NCI-H2196 treated with DMSO at 0.1 percent for 48 hours (cell line): Measurements from ENCODE around the gene DNAJC1.

Source experiments
- DNase-seq: peaks from one replicate; lab custom pipeline; 2025; ENCODE audit not compliant: unreplicated experiment; lab: John Stamatoyannopoulos, UW

Gene DNAJC1

GRCh38 chr10:21961847-21962246 lies 41.7 kb downstream of the DNAJC1 start:
- DNase-seq: no peak

- no peak for DNase-seq
Measured at GRCh38 chr10:21959998-21960397, 43.5 kb downstream of the DNAJC1 start.

- DNase-seq: no peak
Measured at GRCh38 chr10:21954690-21955089, 48.8 kb downstream of the DNAJC1 start.

GRCh38 chr10:21954132-21954531 lies 49.4 kb downstream of the DNAJC1 start:
- DNase-seq: no peak

- DNase-seq: peak; percentile 28
Measured at GRCh38 chr10:21953585-21954057, 49.9 kb downstream of the DNAJC1 start.

- DNase-seq: no peak
Measured at GRCh38 chr10:21950566-21950965, 53.0 kb downstream of the DNAJC1 start.

GRCh38 chr10:21946946-21947345 lies 56.6 kb downstream of the DNAJC1 start:
- DNase-seq: no peak

GRCh38 chr10:21944727-21945386 lies 58.7 kb downstream of the DNAJC1 start:
- no peak for DNase-seq

- DNase-seq: no peak
Measured at GRCh38 chr10:21943633-21944265, 59.8 kb downstream of the DNAJC1 start.

- no peak for DNase-seq
Measured at GRCh38 chr10:21935439-21936023, 68.0 kb downstream of the DNAJC1 start.

- no peak for DNase-seq
Measured at GRCh38 chr10:21934307-21934706, 69.2 kb downstream of the DNAJC1 start.

- no peak for DNase-seq
Measured at GRCh38 chr10:21929070-21929469, 74.5 kb downstream of the DNAJC1 start.

GRCh38 chr10:21927631-21928353 lies 75.7 kb downstream of the DNAJC1 start:
- DNase-seq: no peak

- DNase-seq: no peak
Measured at GRCh38 chr10:21926949-21927348, 76.6 kb downstream of the DNAJC1 start.

GRCh38 chr10:21926358-21926925 lies 77.1 kb downstream of the DNAJC1 start:
- DNase-seq: no peak

GRCh38 chr10:21925851-21926250 lies 77.7 kb downstream of the DNAJC1 start:
- no peak for DNase-seq

GRCh38 chr10:21924511-21924910 lies 79.0 kb downstream of the DNAJC1 start:
- DNase-seq: no peak

- no peak for DNase-seq
Measured at GRCh38 chr10:21920633-21921032, 82.9 kb downstream of the DNAJC1 start.

GRCh38 chr10:21919906-21920305 lies 83.6 kb downstream of the DNAJC1 start:
- DNase-seq: no peak

GRCh38 chr10:21919117-21919516 lies 84.4 kb downstream of the DNAJC1 start:
- DNase-seq: no peak

- DNase-seq: no peak
Measured at GRCh38 chr10:21912625-21913024, 90.9 kb downstream of the DNAJC1 start.
